RPMI8226 (cell line): ENCODE data around the gene PUM2.
A peak's percentile ranks its signal among the peaks of the same experiment; 100 is the strongest.

Experiments
- DNase-seq: peaks from one replicate; pipeline ENCODE4 v3.0.0-alpha.2; 2015

Gene PUM2

DNA sequence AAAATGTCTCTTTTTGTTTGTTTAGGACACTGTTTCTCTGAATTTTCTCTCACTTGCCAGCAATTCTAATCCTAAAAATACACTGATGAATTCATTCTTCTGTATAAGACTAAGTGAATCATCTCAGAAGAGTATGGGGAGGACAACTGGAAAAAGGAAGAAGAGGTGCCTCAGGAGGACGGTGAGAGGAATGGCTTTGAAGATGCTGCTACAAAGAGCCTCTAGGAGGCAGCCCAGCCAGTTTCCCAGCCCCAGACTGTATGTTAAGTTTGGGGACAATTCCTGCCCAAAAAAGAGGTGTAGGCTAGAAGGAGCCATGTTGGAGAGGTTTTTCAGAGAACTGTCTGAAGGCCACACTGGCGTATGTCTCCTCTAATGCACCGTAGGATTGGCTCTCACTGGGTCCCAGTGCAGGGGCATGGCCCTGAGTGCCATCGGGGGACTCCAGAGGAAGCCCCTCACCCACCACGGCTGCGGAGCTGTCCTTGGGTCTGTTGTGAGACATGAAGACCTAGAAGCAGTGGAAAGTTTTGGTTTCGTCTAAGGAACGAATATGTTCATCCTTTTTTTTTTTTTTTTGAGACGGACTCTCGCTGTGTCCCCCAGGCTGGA, 122.6 kb downstream of the PUM2 start:
- no peak for DNase-seq

DNA sequence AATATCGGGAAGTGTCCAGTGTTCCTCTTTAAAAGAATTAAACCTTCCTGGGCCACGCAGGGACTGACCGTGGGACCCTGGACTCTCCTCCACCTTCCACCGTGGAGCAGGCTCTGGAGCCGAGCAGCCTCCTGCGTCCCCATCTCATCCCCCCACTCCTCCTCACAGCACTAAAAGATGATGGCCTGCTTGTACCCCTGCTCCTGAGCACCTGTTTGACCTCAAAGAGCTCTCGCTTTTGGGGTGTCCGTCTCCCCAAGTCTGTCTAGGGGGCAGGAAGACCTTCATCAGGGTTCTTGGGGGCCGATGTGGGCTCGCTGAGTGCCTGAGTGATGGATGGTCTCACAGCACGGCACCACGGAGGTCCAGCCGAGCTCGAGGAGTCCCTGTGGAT, 124.5 kb downstream of the PUM2 start:
- no peak for DNase-seq

DNA sequence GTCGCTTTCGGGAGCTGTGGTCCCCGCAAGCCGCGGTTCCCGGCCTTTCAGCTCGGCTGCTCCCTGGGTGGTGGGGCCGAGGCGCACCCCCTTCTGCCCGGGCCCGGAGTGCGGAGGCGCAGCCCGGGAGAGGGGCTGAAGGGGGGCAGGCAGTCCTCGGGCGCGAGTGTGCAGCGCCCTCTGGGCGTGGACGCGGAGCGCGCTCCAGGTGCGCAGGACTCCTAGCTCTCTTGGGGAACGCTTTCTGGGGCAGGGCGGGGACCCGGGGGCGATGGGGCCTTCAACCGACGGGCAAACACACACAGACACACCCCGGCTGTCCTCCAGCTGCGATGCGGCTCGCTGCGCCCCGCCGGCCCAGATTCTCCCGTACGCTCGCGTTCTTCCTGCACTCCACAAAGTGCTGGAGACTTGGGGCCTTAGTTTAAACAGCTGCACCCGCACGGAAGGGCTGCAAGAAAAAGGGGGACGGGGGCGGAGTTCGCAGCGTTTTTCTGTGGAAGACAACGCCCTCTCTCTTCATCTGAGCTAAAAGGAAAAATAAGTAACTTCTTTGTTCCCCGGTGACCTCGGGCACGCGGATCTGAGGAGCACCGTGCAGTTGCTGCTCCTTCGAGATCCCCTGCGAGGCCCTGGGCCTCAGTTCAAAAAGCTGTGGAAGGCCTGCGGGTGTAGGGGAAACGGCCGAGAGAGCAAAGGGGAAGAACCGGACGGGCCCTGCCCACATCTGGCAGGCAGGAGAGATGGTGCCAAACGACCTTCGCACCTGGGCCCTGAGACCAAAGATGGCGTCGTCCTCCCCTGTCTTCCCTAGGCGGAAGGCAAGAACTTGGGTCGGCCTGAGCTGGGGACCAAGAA, 125.1 kb downstream of the PUM2 start:
- DNase-seq: peak; percentile 94

DNA sequence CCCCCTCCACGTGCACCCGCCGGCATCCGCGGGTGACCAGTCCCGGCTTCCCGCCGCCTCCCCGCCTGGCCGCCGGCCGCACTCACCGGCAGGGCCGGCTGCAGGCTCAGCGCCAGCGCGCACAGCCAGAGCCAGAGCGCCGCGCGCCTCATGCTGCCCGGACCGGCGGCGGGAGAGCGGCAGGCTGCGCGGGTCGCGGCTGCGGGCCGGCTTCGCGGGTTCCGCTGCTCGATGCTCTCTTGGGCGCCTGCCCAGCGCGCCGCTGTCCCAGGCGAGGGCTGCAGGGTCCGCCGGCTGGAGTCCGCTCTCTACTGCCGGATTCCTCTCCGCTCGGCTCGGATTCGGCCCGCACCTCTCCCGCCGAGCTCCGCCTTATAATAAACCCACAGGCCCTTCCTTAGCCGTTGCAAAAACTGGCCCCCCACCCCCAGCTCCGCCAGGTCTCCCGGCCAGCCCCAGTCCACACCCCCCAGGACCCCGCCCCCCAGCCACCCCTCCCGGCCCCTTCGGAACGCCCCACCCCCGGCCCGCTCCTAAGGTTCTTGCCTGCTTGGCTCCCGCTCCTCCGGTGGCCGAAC, 125.8 kb downstream of the PUM2 start, which contains the start of gene SDC1:
Gene SDC1, minus strand, starts transcription at position 415 of the 578 bp plus-strand sequence. Its CDS starts 263 bp downstream, at position 152.
- peak; percentile 85 for DNase-seq

DNA sequence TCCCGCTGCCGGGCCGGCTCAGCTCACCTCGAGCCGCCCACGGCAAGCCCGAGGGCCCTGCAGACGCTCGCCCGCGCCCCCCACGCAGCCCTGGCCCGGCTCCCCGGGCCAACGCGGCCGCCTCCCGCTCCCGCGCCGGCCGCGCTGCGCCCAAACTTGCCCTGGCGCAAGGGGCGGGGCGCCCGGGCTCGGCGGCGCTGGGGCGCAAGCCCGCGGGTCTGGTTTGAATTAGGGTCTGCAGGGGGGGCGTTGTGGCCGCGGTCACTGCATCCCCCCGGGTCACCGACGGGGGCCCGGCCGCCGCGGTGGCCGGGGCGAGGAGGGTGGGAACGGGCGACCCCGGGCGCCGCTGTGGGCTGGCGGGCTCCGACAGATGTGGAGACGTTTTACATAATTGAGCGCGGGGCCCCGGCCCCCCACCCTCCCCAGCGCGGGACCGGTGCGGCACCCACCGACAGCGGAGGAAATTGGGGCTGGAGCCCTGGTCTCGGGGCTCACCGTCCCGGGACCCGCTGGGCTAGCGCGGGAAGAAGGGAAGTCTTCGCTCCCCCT, 126.4 kb downstream of the PUM2 start:
- DNase-seq: peak; percentile 65

DNA sequence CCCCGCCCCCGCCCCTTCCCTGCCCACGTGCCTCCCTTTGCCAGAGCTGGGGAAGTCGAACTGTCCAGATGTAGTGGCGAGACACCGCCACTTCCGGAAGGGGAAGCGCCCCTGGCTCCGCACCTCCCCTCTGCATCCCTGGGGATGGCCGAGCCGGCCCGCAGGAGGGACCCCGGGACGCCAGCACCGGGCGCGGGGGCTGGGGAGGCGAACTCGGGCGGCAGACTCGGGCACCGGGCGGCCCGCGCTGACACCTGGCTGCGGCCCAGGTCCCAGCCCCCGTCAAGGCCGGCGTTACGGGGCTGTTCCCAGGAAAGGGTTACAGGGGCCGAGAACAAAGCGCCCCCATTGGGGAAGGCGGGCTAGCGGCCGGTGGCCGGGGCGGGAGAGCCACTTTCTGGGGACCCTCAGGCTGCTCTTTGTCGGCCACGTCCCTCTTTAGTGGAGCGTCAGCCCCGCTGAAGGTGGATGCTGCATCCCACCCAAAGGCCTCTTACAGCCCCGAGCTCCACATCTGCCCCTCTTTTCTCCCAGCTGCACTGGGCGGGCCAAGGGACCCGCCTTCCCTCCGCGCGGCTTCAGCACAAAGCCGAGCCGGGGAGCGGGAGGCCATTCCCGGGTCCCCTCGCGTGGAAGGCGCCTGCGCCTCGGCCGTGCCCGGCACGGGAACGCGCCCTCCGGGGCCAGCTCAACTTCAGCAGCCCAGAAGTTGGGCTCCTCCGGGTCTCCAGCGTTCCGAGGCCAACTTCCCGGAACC, 127.1 kb downstream of the PUM2 start:
- DNase-seq: peak; percentile 67

DNA sequence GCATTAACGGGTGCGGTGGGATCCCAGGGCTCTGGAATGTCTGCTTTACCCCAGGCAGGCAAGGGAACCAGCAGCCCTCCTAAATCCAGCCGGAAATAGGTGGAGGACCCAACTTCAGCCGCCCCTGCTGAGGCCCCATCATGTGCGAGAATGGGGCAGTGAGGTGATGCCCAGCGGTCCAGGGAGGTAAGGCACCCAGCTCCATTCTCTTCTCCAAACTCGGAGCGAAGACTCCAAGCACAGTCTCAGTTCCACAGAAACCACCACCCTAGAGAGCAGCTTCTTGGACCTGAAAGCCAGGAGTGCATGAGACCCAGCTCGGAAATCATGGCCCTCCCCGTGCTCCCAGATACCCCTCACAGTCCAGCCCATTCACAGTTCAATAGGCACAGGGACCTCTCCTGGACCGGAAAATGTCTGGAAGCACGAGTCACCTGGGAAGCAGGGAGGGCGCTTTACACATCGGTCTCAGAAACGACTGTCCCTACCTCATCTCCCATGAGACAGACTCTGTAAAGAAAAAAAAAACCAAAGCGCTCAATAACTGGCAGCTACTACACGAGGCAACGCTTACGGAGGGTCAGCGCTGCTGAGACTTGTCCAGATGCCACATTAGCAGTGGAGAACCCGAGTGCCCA, 127.8 kb downstream of the PUM2 start:
- DNase-seq: peak; percentile 49

DNA sequence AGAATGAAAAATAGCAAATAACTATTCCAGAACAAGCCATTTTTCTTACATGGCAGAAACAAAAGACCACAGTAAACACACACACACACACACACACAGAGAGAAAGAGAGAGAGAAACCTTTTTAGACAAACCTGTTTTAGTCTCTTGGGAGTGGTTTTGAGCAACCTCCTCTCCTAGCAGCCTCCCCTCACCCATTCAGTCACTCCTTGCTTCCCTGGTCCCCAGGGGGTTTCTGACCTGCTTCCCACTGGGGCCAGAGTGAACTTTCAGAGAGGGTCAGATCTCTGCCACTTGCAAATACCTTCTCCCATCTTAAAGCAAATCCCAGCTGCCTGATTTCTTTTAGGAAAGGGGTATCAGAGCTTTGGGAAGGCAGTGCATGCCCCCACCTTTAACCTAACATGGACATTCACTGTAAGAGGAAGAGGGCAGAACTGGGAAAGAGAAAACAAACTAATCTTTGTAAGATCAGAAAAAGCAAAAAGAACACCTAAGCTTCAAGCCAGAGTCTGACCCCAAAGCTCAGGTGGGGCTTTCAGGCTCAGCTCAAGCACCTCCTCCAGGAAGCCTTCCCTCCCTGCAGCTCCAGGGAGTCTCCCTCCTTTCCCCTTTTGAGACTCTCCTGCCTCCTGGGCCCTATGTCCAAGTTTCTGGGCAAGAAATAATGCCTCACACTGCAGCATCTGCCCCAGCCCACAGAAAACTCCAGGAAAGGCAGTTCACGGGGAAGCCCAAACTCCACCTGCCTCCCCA, 128.5 kb downstream of the PUM2 start:
- DNase-seq: peak; percentile 45

DNA sequence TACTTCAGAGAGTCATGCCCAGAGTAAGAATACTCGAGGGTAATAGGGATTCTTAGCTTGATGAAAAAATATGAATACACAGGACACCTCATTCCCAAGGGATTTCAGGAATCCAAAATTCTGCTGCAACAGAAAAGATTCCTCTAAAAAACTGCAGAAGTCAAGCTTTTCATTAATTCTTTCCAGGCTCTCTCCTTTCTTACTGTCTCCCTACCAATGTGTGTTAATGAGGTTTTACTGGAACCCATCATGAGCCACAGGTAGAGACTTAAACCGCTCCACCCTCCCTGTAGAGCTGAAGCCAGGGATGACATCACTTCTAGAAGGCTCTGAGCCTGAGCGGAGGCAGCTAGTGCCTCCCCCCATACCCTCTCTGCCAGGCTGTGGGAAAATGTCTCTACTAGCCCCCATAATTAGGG, 129.1 kb downstream of the PUM2 start:
- peak; percentile 53 for DNase-seq

DNA sequence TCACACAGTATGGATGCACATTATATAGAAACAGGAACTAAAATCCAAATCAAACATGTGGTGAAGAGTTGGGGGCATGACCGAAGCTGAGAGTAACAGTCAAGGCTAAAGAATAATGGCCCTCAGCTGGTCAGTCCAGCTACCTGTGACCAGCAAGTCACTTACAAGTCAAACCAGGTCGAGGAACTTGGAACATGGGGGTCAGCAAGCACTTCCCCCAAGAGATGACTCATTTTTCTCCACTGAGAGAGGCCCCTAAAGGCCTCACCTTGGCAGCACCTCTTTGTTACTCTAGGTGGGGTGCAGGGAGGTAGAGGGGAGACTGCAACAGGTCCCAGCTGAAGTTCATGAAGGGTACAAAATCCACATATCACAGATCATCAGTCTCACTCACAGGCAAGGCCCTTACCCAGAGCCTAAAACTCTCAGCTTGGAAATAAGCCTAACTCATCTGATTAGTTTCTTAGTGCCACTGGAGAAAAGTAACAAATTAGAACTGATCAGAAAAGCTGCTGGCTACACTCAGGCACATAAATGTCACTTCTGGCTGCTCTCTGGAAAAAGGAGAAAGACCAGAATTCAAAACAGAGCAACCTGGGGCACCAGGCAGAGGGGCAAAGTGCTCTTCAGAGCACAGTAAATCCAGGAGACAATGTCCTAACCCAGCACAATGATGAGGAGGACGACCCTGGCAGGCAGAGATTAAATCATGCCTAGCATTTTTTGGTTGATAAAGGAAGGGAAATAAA, 129.7 kb downstream of the PUM2 start:
- no peak for DNase-seq

DNA sequence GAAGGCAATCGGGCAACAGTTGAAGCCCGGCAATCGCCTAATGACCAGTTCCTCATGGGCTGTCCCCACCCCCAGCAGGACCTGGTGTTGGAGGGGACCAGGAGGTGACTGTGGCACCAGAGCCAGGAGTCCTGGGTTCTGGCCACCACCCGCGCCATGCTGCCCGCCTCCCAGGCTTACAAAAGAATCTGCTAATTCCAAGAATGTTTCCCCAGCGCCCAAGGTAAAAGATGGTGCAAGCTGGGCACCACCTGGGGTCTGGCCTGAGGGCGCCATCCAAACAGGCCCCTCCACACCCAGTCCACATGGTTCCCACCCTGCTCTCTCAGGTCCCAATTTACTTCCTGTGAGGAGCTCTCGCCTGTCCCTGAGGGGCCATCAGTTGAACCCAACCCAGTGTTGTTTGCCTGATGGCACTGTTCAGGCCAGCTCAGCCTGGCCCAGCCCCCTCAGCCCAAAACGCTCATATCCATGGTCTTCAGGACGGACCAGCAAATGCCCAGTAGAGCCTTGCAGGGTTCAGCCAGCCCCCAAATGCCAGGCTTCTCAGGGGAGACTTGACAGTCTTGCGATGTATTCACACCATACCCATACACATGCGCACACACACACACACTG, 130.8 kb downstream of the PUM2 start:
- DNase-seq: no peak

DNA sequence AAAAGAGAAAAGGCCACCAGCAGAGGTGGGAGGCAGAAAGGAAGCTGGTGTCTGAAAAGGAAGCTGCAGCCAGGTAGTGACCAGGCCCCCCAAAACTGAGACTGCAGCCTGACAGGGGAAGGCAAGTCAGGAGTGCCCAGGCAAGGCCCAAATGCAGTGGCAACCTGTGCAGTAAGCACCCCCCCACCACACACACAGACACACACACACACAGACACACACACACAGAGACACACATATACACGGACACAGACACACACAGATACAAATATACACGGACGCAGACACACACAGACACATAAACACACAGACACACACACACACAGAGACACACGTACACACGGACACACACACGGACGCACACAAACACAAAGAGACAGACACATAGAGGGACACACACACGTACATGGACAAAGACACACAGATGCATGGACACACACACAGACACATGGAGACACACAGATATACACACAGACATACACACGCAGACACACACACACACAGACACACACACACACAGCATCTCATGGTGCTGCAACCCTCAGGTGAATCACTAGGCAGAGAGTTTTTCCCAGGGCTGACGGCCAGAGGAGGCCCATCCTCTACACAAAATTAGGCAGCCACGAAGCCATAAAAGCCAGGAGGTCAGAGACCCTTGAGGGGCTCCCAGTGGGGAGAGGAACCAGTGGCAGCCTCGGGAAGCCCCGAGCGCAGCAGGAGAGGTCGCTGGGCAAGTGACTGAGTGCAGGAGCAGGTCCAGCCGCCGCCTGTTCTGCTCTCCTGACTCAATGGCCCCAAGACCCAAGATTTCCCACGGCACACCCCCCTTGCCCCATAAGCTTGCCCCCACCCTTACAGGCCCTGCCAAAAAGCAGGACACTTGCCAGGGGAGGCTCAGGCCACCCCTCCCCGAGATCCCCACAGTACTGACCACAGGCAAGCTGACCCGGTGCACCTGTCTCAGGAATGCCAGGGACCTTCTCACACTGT, 132.0 kb downstream of the PUM2 start:
- DNase-seq: no peak

DNA sequence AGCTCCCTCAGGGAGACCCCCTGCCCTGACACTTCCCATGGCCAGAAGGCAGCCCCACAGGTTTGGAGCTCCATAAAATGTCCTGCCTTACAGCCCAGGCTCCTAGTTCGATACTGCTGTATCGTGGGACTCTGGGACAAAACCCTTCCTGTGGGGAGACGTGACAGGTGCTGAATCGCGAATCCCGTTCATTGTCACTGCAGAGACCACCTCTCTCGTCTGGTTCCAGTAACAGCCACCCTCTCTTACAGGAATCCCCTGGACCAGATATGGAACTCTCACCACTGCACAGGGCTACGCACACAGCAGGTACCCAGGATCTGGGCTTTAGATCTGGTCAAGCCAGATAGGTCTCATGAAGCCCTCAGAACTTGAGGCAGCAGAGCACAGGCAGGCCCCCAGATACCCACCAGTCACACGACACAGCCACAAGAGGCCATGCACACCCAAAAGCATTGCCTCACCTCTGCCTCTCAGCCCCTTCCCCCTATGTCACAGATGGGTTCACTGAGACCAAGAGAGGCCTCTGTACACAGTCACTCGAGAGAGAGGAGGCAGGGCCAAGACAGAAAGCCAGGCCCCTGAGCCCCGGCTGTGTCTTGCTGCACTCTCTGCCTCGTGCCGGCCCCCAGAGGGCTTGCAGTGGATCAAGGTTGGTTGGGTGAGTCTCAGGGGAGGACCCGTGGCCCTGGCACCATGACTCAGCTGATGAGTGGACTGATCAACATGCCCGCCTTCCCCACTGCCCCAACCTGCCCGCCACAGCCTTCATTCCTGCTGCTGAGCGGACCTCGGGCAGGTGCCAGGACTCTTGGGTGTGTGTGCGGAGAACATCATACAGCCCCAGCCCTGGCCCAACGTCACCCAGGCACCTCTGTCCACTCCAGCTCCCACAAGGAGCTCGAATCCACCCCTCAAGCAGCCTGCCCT, 133.3 kb downstream of the PUM2 start:
- no peak for DNase-seq

DNA sequence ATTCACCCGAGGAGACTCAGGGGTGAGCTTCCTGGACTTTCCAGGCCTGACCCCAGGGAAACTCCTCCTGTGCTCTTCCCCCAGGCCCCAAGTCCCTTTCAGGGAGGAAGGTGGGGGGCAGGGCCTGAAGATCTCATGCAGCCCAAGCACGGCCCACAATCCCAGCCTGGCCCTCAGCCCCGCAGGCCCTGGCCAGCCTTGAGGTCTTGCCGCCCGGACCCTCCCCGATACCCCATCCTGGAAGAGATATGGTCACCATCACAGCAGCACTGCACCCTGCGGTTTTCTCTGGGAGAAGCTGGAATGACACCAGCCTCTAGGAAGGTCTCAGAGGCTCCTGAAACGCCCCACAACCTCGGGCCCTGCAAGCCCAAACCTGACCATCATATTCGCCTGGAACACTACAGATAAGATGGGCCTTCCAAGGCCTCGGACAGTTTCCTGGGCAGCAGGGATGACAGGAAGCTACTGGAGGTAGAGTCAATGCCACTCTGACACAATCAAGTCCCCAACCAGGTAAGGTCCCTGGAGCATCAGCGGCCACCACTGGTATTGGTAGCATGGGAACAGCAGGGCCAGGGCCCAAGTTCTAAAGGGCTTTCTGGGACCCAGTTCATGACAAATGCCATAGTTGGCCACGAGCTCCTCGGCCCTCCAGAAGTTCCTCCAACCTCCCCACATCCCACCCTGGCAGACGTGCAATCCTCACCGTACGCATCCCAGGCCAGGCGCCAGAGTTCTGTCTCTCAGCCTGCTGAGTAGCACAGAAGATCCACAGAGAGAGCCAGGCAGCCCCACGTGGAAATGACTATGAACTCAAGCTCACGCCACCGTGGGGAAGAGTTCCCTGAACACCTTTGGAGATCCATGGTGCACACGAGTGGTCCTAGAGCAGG, 134.3 kb downstream of the PUM2 start:
- DNase-seq: no peak

DNA sequence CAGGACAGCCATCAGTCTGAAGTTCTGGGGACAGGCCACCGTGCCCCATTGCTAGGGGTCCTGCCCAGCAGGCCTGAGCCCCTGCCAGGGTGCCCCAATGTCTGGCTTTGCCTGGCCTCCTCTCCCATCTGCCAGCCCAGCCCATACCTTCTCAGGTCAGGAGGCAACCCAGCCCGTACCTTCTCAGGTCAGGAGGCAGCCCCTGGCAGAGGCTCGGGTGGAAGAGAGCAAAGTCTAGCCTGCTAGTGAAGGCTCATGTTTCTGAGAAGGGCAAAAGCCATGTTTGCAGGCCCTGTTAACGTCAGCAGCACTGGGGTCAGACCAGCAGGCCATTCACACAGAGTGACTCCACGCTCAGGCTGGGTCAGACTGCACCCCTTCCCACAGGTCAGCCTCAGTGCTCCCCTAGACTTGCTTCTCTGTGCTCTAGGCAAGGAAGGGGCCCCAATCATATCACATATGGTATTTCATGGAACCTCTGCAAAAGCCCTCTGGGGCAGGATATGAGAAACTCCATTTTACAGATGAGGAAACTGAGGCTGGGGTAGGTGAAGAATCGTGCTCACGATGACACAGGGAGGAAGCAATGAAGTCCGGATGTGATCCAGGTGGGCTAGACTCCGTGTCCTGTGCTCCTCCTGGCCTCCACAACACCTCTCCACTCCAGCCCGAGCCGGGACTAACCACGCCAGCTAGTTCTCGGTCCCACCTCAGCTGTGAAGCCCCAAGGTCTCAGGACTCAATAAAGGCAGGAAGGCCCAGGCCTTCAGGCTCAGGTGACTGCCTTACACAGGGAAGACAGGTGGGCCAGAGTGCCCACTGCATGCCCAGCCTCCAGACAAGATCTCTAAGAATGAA, 135.2 kb downstream of the PUM2 start:
- no peak for DNase-seq
